ENCODE results near the gene FXYD4. TPM values are rescaled to one million over a fixed set of nuclear protein-coding genes. Genes with fewer than 3 reads are reported as not detected.

The FXYD4 gene
- total and polyA plus RNA-seq, 2 of the 8 experiments (the other 6 are each of a cell fraction or from before 2014, with no cell fraction given): not detected

GRCh38 chr10:43336061-43336460 is 35.4 kb upstream of the FXYD4 start (continued):
- TF ChIP-seq USF2 (IDR thresholded peaks at IDR 0.05; ENCODE audit: low read length) (no peak), GTF2F1 (IDR thresholded peaks at IDR 0.05; ENCODE audit: borderline replicate concordance, low read depth, low read length) (no peak), POLR2A (IDR thresholded peaks at IDR 0.05; ENCODE audit: control extremely low read depth in 1 of 2, low read depth in 2 of 2, low read length in 2 of 2) (no peak), NRF1 (IDR thresholded peaks at IDR 0.05; ENCODE audit: low read depth, low read length) (no peak), YY1 (IDR thresholded peaks at IDR 0.05; ENCODE audit: low read depth, low read length) (no peak), ASH2L (IDR thresholded peaks at IDR 0.05; ENCODE audit: low read length) (no peak), MAFK (IDR thresholded peaks at IDR 0.05; ENCODE audit: low read depth, low read length) (no peak)

Measured in H1 (cell line).